HL-60 (cell line): ENCODE data around the gene ABCF2.

ENCODE experiments used
- DNase-seq, 2 experiments: peaks; one replicate each; pipeline ENCODE4 v3.0.0-alpha.2; 2010 to 2020; ENCODE audit warnings: low read depth in 1 of 2, low spot score in 1 of 2
- H3K27ac ChIP-seq: fragments of 250-450 bp; sonication (Bioruptor Pico); replicated peaks from 2 replicates; pipeline ENCODE4 v1.5.1; 2020; ENCODE audit warnings: mild to moderate bottlenecking, moderate library complexity
- H3K27me3 ChIP-seq: fragments of 250-450 bp; sonication (Bioruptor Pico); 2 replicates; pipeline ENCODE4 v1.5.1; 2021; ENCODE audit warnings: mild to moderate bottlenecking, moderate library complexity; ENCODE audit not compliant: insufficient read depth, poor library complexity, severe bottlenecking
- H3K4me3 ChIP-seq: replicated peaks from 2 replicates; pipeline ENCODE4 v1.5.1; 2011; ENCODE audit warnings: mild to moderate bottlenecking, control low read depth, low read length; ENCODE audit not compliant: insufficient read depth
- CTCF ChIP-seq: IDR thresholded peaks from one replicate; pipeline ENCODE4 v1.5.1; 2011; ENCODE audit warnings: low read length, control low read depth, inconsistent platforms; ENCODE audit not compliant: insufficient read depth
- GABPA ChIP-seq: IDR thresholded peaks from 2 replicates; pipeline ENCODE4 v1.6.1; 2012; ENCODE audit warnings: low read depth
- POLR2AphosphoS5 ChIP-seq: IDR thresholded peaks from 2 replicates; pipeline ENCODE4 v1.6.1; 2012; ENCODE audit warnings: low read depth
- REST ChIP-seq: IDR thresholded peaks from 2 replicates; pipeline ENCODE4 v1.6.1; 2012; ENCODE audit warnings: low read depth; ENCODE audit not compliant: insufficient replicate concordance
- SPI1 ChIP-seq: IDR thresholded peaks from 2 replicates; pipeline ENCODE4 v1.6.1; 2012; ENCODE audit warnings: low read depth, mild to moderate bottlenecking, borderline replicate concordance

Gene ABCF2

GRCh38 chr7:151233804-151234203 lies 6.8 kb upstream of the ABCF2 start:
- Histone ChIP-seq H3K27me3 (no peaks in the 10 kb centered on the region), H3K4me3 (peak overlapping the region; percentile 93), H3K27ac (peak overlapping the region; percentile 79; the same call in 1 of the 2 replicates)
- no peak for DNase-seq
- no peak for TF ChIP-seq POLR2AphosphoS5
- no peak for TF ChIP-seq GABPA
- no peak for TF ChIP-seq REST
- TF ChIP-seq SPI1 = no peak
- no peak for TF ChIP-seq CTCF

GRCh38 chr7:151232917-151233701 lies 6.1 kb upstream of the ABCF2 start:
- Histone ChIP-seq H3K4me3 (peak overlapping the region; percentile 93), H3K27ac (peak overlapping the region; percentile 79), H3K27me3 (no peaks in the 10 kb centered on the region)
- no peak for TF ChIP-seq CTCF
- TF ChIP-seq REST = no peak
- TF ChIP-seq GABPA = no peak
- no peak for TF ChIP-seq SPI1
- no peak; the same call in 1 of the 2 replicates for TF ChIP-seq POLR2AphosphoS5
- peak; percentile 57 to 71 for DNase-seq

GRCh38 chr7:151232091-151232916 lies 5.3 kb upstream of the ABCF2 start, which contains the start of gene CHPF2:
Gene CHPF2 (plus strand): TSS chr7:151232483. CDS start chr7:151234012, 1,529 bp downstream.
- no peaks in the 10 kb centered on the region for H3K27me3 ChIP-seq
- peak within 1 kb of the TSS; percentile 79 for H3K27ac ChIP-seq
- TF ChIP-seq SPI1 (peak; percentile 66; the same call in 1 of the 2 replicates), REST (no peak), CTCF (no peak), GABPA (peak; percentile 81), POLR2AphosphoS5 (peak; percentile 68; the same call in 1 of the 2 replicates)
- DNase-seq = peak; percentile 86 to 94
- H3K4me3 ChIP-seq = peak within 1 kb of the TSS; percentile 93
